ENCODE data around the gene SLC26A1. TPM values are rescaled to one million over a fixed set of nuclear protein-coding genes. Genes with fewer than 3 reads are reported as not detected.

The SLC26A1 gene
- total RNA-seq, 1 donor from 2014 or later = 2.0 TPM

GRCh38 chr4:968221-968620 is 25.0 kb downstream of the SLC26A1 start:
- DNase-seq (ENCODE audit: low spot score in 2 of 2) (no peak), FAIRE-seq (no peak)

- no peak for FAIRE-seq
- no peak for DNase-seq (ENCODE audit: low spot score in 2 of 2)
Measured at GRCh38 chr4:967113-968104, 25.8 kb downstream of the SLC26A1 start.

GRCh38 chr4:966266-967112 is 26.7 kb downstream of the SLC26A1 start:
- FAIRE-seq (no peak), DNase-seq (ENCODE audit: low spot score in 2 of 2) (no peak)

- DNase-seq (ENCODE audit: low spot score in 2 of 2) (no peak), FAIRE-seq (no peak)
Measured at GRCh38 chr4:965766-966134, 27.5 kb downstream of the SLC26A1 start.

GRCh38 chr4:965048-965765 is 28.0 kb downstream of the SLC26A1 start:
- no peak for DNase-seq (ENCODE audit: low spot score in 2 of 2)
- no peak for FAIRE-seq

GRCh38 chr4:964346-965025 is 28.7 kb downstream of the SLC26A1 start:
- no peak for FAIRE-seq
- DNase-seq (ENCODE audit: low spot score in 2 of 2) = no peak

- DNase-seq (ENCODE audit: low spot score in 2 of 2) (no peak), FAIRE-seq (no peak)
Measured at GRCh38 chr4:963276-964225, 29.7 kb downstream of the SLC26A1 start.

GRCh38 chr4:962231-963208 is 30.7 kb downstream of the SLC26A1 start:
- DNase-seq (ENCODE audit: low spot score in 2 of 2) (no peak), FAIRE-seq (no peak)

- no peak for DNase-seq (ENCODE audit: low spot score in 2 of 2)
Measured at GRCh38 chr4:961351-962230, 31.6 kb downstream of the SLC26A1 start.

GRCh38 chr4:960636-961350 is 32.4 kb downstream of the SLC26A1 start:
- no peak for DNase-seq (ENCODE audit: low spot score in 2 of 2)
- no peak for FAIRE-seq

More at GRCh38 chr4:961351-962230, 31.6 kb downstream of the SLC26A1 start:
- no peak for FAIRE-seq

- FAIRE-seq = no peak
- no peak for DNase-seq (ENCODE audit: low spot score in 2 of 2)
Measured at GRCh38 chr4:960140-960635, 33.0 kb downstream of the SLC26A1 start.

GRCh38 chr4:959338-960139 is 33.7 kb downstream of the SLC26A1 start:
- FAIRE-seq = no peak

GRCh38 chr4:958696-959337 is 34.4 kb downstream of the SLC26A1 start:
- DNase-seq (ENCODE audit: low spot score in 2 of 2) (no peak), FAIRE-seq (no peak)

More at GRCh38 chr4:959338-960139, 33.7 kb downstream of the SLC26A1 start:
- no peak for DNase-seq (ENCODE audit: low spot score in 2 of 2)

GRCh38 chr4:958314-958665 is 34.9 kb downstream of the SLC26A1 start:
- no peak for FAIRE-seq
- no peak for DNase-seq (ENCODE audit: low spot score in 2 of 2)
